Naive thymus-derived CD4-positive, alpha-beta T cell (primary cell): ENCODE measurements around the gene KRABD2. TPM values are rescaled to one million over a fixed set of nuclear protein-coding genes. Genes with fewer than 3 reads are reported as not detected.

Experiments
- ATAC-seq: fragments of 150-1000 bp; cut with Tn5 transposase; 2 replicates; pipeline ENCODE4 v1.10.0; 2021; ENCODE audit warnings: mild to moderate bottlenecking, moderate library complexity
- CTCF ChIA-PET: fragments of 350-600 bp; sonication (Branson Sonifier 250); formaldehyde crosslinking; loops from one replicate; lab custom pipeline; 2021; ENCODE audit warnings: antibody characterized with exemption; lab: Charles Lee
- POLR2A ChIA-PET: fragments of 350-600 bp; sonication (Branson Sonifier 250); formaldehyde crosslinking; loops from one replicate; lab custom pipeline; 2021; ENCODE audit warnings: antibody characterized with exemption, inconsistent platforms; lab: Charles Lee
- DNase-seq, 9 donors: peaks; one replicate each; pipeline versions ENCODE4 v3.0.0 to v3.0.0-alpha.2; 2020 to 2022; ENCODE audit warnings: mixed read lengths in 1 of 9
- H3K27ac ChIP-seq: one replicate; pipeline ENCODE4 v1.7.0; 2013; ENCODE audit warnings: mild to moderate bottlenecking, low read depth, low read length, moderate library complexity
- H3K27me3 ChIP-seq, 2 donors: one replicate each; pipeline ENCODE4 v1.7.0; 2013; ENCODE audit warnings: low read length in 2 of 2, mild to moderate bottlenecking in 2 of 2, moderate library complexity in 2 of 2; ENCODE audit not compliant: control insufficient read depth in 2 of 2, insufficient read depth in 2 of 2
- H3K36me3 ChIP-seq, 3 experiments: 1 replicate in 2 of 3; 2 replicates in 1 of 3; pipeline ENCODE4 v1.7.0; 2013; ENCODE audit warnings: low read length in 3 of 3, mild to moderate bottlenecking in 3 of 3, moderate library complexity in 1 of 3; ENCODE audit not compliant: insufficient read depth in 3 of 3, control insufficient read depth in 2 of 3
- H3K4me1 ChIP-seq, 2 donors: one replicate each; pipeline ENCODE4 v1.7.0; 2013; ENCODE audit warnings: low read length in 2 of 2, mild to moderate bottlenecking in 2 of 2, moderate library complexity in 1 of 2; ENCODE audit not compliant: control insufficient read depth in 2 of 2, insufficient read depth in 2 of 2
- H3K4me3 ChIP-seq: 2 replicates; pipeline ENCODE4 v1.7.0; 2013; ENCODE audit warnings: mild to moderate bottlenecking, low read length
- H3K9me3 ChIP-seq, 3 experiments: 1 replicate in 2 of 3; 2 replicates in 1 of 3; pipeline ENCODE4 v1.7.0; 2013; ENCODE audit warnings: low read length in 3 of 3; ENCODE audit not compliant: control insufficient read depth in 2 of 3
- H3K27ac Mint-ChIP-seq, 9 donors: one replicate each; pipeline ENCODE4 v1.8.0; 2020 to 2022; ENCODE audit warnings: mixed read lengths in 9 of 9, mild to moderate bottlenecking in 8 of 9, moderate library complexity in 5 of 9, inconsistent platforms in 2 of 9
- H3K27me3 Mint-ChIP-seq, 5 donors: one replicate each; pipeline ENCODE4 v1.8.0; 2021 to 2022; ENCODE audit warnings: mixed read lengths in 5 of 5, mild to moderate bottlenecking in 1 of 5
- H3K36me3 Mint-ChIP-seq, 5 donors: one replicate each; pipeline ENCODE4 v1.8.0; 2020 to 2022; ENCODE audit warnings: mixed read lengths in 5 of 5, mild to moderate bottlenecking in 3 of 5, inconsistent platforms in 1 of 5
- H3K4me1 Mint-ChIP-seq, 7 donors: one replicate each; pipeline ENCODE4 v1.8.0; 2020 to 2022; ENCODE audit warnings: mixed read lengths in 7 of 7, mild to moderate bottlenecking in 3 of 7, inconsistent platforms in 1 of 7
- H3K4me3 Mint-ChIP-seq, 10 donors: one replicate each; pipeline ENCODE4 v1.8.0; 2020 to 2022; ENCODE audit warnings: mild to moderate bottlenecking in 10 of 10, mixed read lengths in 10 of 10, moderate library complexity in 6 of 10, inconsistent platforms in 2 of 10
- H3K9me3 Mint-ChIP-seq, 11 donors: one replicate each; pipeline ENCODE4 v1.8.0; 2020 to 2022; ENCODE audit warnings: mixed read lengths in 11 of 11, mild to moderate bottlenecking in 4 of 11, inconsistent platforms in 1 of 11, moderate library complexity in 1 of 11
- intact Hi-C, 2 donors: fragments of 100-400 bp; cut with micrococcal nuclease; formaldehyde crosslinking; loops; one replicate each; pipeline ENCODE4 v1.15.1; 2023
- polyA plus RNA-seq, 2 donors: library from polyadenylated mRNA; unstranded; fragments of 300-500 nt; fragmentation: Illumina TruSeq; gene quantifications; one replicate each; pipeline ENCODE4 v1.2.3, GENCODE V29; 2021
- total RNA-seq, 6 experiments: library from RNA in 5 of 6; stranded (reverse) in 5 of 6; gene quantifications; 1 replicate in 5 of 6; 2 replicates in 1 of 6; pipeline ENCODE4 v1.2.3 and lab custom pipeline; 2021 to 2026

Gene KRABD2

GRCh38 chr17:8327303-8327649 is 49.2 kb downstream of the KRABD2 start:
- POLR2A ChIA-PET = no interaction called here

More at GRCh38 chr17:8327303-8327649, 49.2 kb downstream of the KRABD2 start:
- Mint-ChIP-seq H3K36me3 (no peaks in the 10 kb centered on the region), H3K9me3 (peaks cover 0 to 3% (median 0%) of the 10 kb centered on the region in 11 donors), H3K4me3 (peak overlapping the region in 9 of 10 donors; percentile 36 to 83 (median 77)), H3K4me1 (peaks cover 11 to 23% (median 16%) of the 10 kb centered on the region in 7 donors), H3K27ac (no peak overlapping the region), H3K27me3 (peaks cover 32 to 46% (median 35%) of the 10 kb centered on the region in 5 donors)
- intact Hi-C loops = no loop called here
- H3K36me3 ChIP-seq = no peaks in the 10 kb centered on the region
- H3K9me3 ChIP-seq = no peaks in the 10 kb centered on the region
- CTCF ChIA-PET = interaction anchor here (0.8 kb wide), 1 partner anchor 11 kb away, joined by 3 read pairs; no protein-coding TSS in a partner anchor
- ATAC-seq = peak; percentile 14
- no peak for DNase-seq
- peak overlapping the region; percentile 10 for H3K4me3 ChIP-seq
- H3K27me3 ChIP-seq = peaks cover 3 to 9% of the 10 kb centered on the region in 2 donors
- H3K27ac ChIP-seq = no peak overlapping the region
- peaks cover 4 to 12% of the 10 kb centered on the region in 2 donors for H3K4me1 ChIP-seq

Other genes with a start within 250 kb of the KRABD2 start
- 1,000 to 10,000 TPM in 2 of 5 experiments, 10 to 100 TPM in 3; 40.1 to 1,786 (median 95.0) TPM for gene PER1, start 224.3 kb downstream of the KRABD2 start, total RNA-seq
- gene PER1, start 224.3 kb downstream of the KRABD2 start, polyA plus RNA-seq = 10 to 100 TPM in 1 of 2 donors, 1 to 10 TPM in 1; 7.9 to 12.1 TPM
- gene VAMP2, start 213.8 kb downstream of the KRABD2 start, total RNA-seq = 100 to 1,000 TPM in 4 of 5 experiments, 10 to 100 TPM in 1; 87.1 to 256 (median 210) TPM
- gene VAMP2, start 213.8 kb downstream of the KRABD2 start, polyA plus RNA-seq = 10 to 100 TPM; 75.0 to 75.1 TPM
- gene TMEM107, start 200.3 kb downstream of the KRABD2 start, total RNA-seq = 10 to 100 TPM; 23.1 to 49.7 (median 26.5) TPM
- gene TMEM107, start 200.3 kb downstream of the KRABD2 start, polyA plus RNA-seq = 10 to 100 TPM; 40.4 to 45.9 TPM
- 10 to 100 TPM in 3 of 5 experiments, 1 to 10 TPM in 2; 5.4 to 16.1 (median 13.4) TPM for gene BORCS6, start 186.5 kb downstream of the KRABD2 start, total RNA-seq
- gene BORCS6, start 186.5 kb downstream of the KRABD2 start, polyA plus RNA-seq = 10 to 100 TPM; 16.7 to 23.7 TPM
- gene AURKB, start 166.1 kb downstream of the KRABD2 start, total RNA-seq = 10 to 100 TPM in 1 of 5 experiments, 1 to 10 TPM in 4; 1.1 to 97.7 (median 1.3) TPM
- gene AURKB, start 166.1 kb downstream of the KRABD2 start, polyA plus RNA-seq = not detected
- gene CTC1, start 128.6 kb downstream of the KRABD2 start, total RNA-seq = 100 to 1,000 TPM; 124 to 366 (median 305) TPM
- 10 to 100 TPM; 25.1 to 32.7 TPM for gene CTC1, start 128.6 kb downstream of the KRABD2 start, polyA plus RNA-seq
- gene PFAS, start 127.4 kb downstream of the KRABD2 start, total RNA-seq = 10 to 100 TPM; 31.6 to 68.9 (median 31.9) TPM
- gene PFAS, start 127.4 kb downstream of the KRABD2 start, polyA plus RNA-seq = 10 to 100 TPM; 15.2 to 17.4 TPM
- gene RANGRF, start 88.0 kb downstream of the KRABD2 start, total RNA-seq = 10 to 100 TPM; 26.0 to 46.1 (median 38.9) TPM
- gene RANGRF, start 88.0 kb downstream of the KRABD2 start, polyA plus RNA-seq = 10 to 100 TPM; 77.5 to 85.8 TPM
- gene SLC25A35, start 81.3 kb downstream of the KRABD2 start, total RNA-seq = 10 to 100 TPM in 1 of 5 experiments, 1 to 10 TPM in 4; 4.3 to 10.0 (median 7.0) TPM
- gene SLC25A35, start 81.3 kb downstream of the KRABD2 start, polyA plus RNA-seq = 1 to 10 TPM in 1 of 2 donors, under 1 TPM in 1; 0.58 to 4.9 TPM
- gene ARHGEF15, start 66.5 kb downstream of the KRABD2 start, total RNA-seq = not detected
- gene ARHGEF15, start 66.5 kb downstream of the KRABD2 start, polyA plus RNA-seq = not detected
- not detected for gene ODF4, start 36.9 kb downstream of the KRABD2 start, total RNA-seq
- gene ODF4, start 36.9 kb downstream of the KRABD2 start, polyA plus RNA-seq = not detected
- 1,000 to 10,000 TPM; 2,029 to 3,298 (median 3,039) TPM for gene RPL26, start 6.5 kb upstream of the KRABD2 start, total RNA-seq
- 1,000 to 10,000 TPM; 1,965 to 2,128 TPM for gene RPL26, start 6.5 kb upstream of the KRABD2 start, polyA plus RNA-seq
- 1 to 10 TPM in 1 of 5 experiments, under 1 TPM in 3, not detected in 1; 0.13 to 1.7 (median 0.52) TPM for gene RNF222, start 21.1 kb upstream of the KRABD2 start, total RNA-seq
- gene RNF222, start 21.1 kb upstream of the KRABD2 start, polyA plus RNA-seq = under 1 TPM; 0.16 to 0.35 TPM
- 100 to 1,000 TPM in 4 of 5 experiments, 10 to 100 TPM in 1; 72.6 to 274 (median 116) TPM for gene NDEL1, start 59.2 kb upstream of the KRABD2 start, total RNA-seq
- 10 to 100 TPM; 53.7 to 73.2 TPM for gene NDEL1, start 59.2 kb upstream of the KRABD2 start, polyA plus RNA-seq